Body of pancreas (tissue), 4 donors: Measurements from ENCODE around the gene LMO4.

Experiments used
- CTCF ChIP-seq, 7 experiments: fragments of 450-650 bp in 4 of 7; fragments of 200-600 bp in 3 of 7; sonication (generic) in 3 of 7; IDR thresholded peaks; one replicate each; pipeline ENCODE4 v1.5.1; 2016 to 2019; ENCODE audit warnings: antibody characterized with exemption in 7 of 7
- POLR2A ChIP-seq, 3 donors: fragments of 450-650 bp; IDR thresholded peaks; one replicate each; pipeline ENCODE4 v1.6.1; 2016; ENCODE audit warnings: antibody characterized with exemption in 3 of 3, mild to moderate bottlenecking in 2 of 3

- TF ChIP-seq CTCF (IDR thresholded peaks at IDR 0.05) (no peak), POLR2A (IDR thresholded peaks at IDR 0.05) (no peak)
Observed at GRCh38 chr1:87337606-87338005, 8.9 kb downstream of the LMO4 start.
